ENCODE data around the gene FHIP2A.
"Not testable (repeated sequence)": the region's sequence is repeated elsewhere in the genome, so short reads cannot be mapped to it uniquely, and the experiment has no call there.

Gene FHIP2A

DNA sequence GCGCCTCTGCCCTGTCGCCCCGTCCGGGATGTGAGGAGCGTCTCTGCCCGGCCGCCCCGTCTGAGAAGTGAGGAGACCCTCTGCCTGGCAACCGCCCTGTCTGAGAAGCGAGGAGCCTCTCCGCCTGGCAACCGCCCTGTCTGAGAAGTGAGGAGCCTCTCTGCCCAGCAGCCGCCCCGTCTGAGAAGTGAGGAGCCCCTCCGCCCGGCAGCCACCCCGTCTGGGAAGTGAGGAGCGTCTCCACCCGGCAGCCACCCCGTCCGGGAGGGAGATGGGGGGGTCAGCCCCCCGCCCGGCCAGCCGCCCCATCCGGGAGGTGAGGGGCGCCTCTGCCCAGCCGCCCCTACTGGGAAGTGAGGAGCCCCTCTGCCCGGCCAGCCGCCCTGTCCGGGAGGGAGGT is 34.4 kb upstream of the FHIP2A start:
- H3K4me1 ChIP-seq (ENCODE audit: insufficient read depth, low read length); H3K27ac ChIP-seq (ENCODE audit: low read depth, low read length); H3K9ac ChIP-seq (ENCODE audit: low read depth, low read length); H3K36me3 ChIP-seq (ENCODE audit: insufficient read depth, low read length); H3K9me3 ChIP-seq (ENCODE audit: insufficient read depth, low read depth, low read length); H3K4me3 ChIP-seq (ENCODE audit: low read length); H3K27me3 ChIP-seq (ENCODE audit: insufficient read depth, low read length): not testable (repeated sequence)
- 95% methylated on average over 30 of the region's 30 CpGs for WGBS

DNA sequence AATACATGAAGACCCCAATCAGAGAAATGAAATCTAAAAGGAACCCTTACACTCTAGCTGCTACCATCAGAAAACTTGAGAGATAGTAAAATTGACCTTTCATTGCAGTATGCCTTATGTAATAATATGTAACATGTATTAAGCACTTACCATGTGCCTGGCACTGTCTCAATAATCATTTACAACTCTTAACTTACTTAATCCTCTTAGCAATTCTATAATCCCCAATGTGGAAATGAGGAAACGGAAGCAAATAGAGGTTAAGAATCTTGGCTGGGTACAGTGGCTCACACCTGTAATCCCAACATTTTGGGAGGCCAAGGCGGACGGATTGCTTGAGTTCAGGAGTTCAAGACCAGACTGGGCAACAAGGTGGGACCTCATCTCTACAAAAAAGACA is 29.8 kb upstream of the FHIP2A start:
- no peak overlapping the region for H3K27ac ChIP-seq (ENCODE audit: low read depth, low read length)
- H3K9me3 ChIP-seq (ENCODE audit: insufficient read depth, low read depth, low read length): no peaks in the 10 kb centered on the region
- 92% methylated on average over 3 of the region's 3 CpGs for WGBS
- H3K4me1 ChIP-seq (ENCODE audit: insufficient read depth, low read length): no peaks in the 10 kb centered on the region
- no peaks in the 10 kb centered on the region for H3K36me3 ChIP-seq (ENCODE audit: insufficient read depth, low read length)
- no peaks in the 10 kb centered on the region for H3K27me3 ChIP-seq (ENCODE audit: insufficient read depth, low read length)
- H3K9ac ChIP-seq (ENCODE audit: low read depth, low read length): no peak overlapping the region
- no peak overlapping the region for H3K4me3 ChIP-seq (ENCODE audit: low read length)

DNA sequence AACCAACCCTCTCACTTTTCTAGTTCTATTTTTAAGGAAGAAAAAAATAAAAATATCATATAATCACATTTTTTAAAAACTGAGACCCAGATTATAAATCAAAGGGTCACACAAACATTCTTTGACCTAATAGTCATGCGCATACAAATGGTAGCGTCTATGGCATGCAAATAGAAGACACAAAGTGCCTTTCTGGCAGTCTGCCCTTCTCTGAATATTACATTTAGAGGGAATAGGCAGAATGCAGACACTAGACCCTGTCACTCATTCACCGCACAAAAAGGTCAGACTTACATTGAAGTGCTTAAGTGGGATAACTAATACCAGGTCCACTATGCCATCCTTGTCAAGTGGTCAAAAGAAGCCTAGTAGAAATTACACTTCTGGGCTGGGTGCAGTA is 26.5 kb upstream of the FHIP2A start:
- WGBS: 92% methylated on average over 3 of the region's 3 CpGs
- Histone ChIP-seq H3K9me3 (ENCODE audit: insufficient read depth, low read depth, low read length) (no peaks in the 10 kb centered on the region), H3K27me3 (ENCODE audit: insufficient read depth, low read length) (no peaks in the 10 kb centered on the region), H3K4me3 (ENCODE audit: low read length) (no peak overlapping the region), H3K4me1 (ENCODE audit: insufficient read depth, low read length) (no peaks in the 10 kb centered on the region), H3K36me3 (ENCODE audit: insufficient read depth, low read length) (no peaks in the 10 kb centered on the region), H3K27ac (ENCODE audit: low read depth, low read length) (no peak overlapping the region), H3K9ac (ENCODE audit: low read depth, low read length) (no peak overlapping the region)

DNA sequence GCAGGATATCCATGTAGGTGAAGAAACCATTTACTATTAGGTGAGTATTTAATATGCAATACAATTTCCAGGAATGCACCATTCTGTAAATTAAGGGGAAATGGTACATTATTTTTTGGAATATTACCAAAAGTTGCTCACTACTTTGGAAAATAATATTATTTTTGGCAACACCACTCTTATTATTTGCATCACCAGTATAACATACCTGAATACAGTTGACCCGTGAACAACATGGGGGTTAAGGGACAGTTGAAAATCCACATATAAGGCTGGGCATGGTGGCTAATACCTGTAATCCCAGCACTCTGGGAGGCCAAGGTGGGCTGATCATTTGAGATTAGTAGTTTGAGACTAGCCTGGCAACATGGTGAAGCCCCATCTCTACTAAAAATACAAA is 21.2 kb upstream of the FHIP2A start:
- Histone ChIP-seq H3K36me3 (ENCODE audit: insufficient read depth, low read length) (no peaks in the 10 kb centered on the region), H3K4me3 (ENCODE audit: low read length) (no peak overlapping the region), H3K27ac (ENCODE audit: low read depth, low read length) (no peak overlapping the region), H3K9me3 (ENCODE audit: insufficient read depth, low read depth, low read length) (no peaks in the 10 kb centered on the region), H3K27me3 (ENCODE audit: insufficient read depth, low read length) (no peaks in the 10 kb centered on the region), H3K9ac (ENCODE audit: low read depth, low read length) (no peak overlapping the region), H3K4me1 (ENCODE audit: insufficient read depth, low read length) (no peaks in the 10 kb centered on the region)
- 70% methylated on average over 1 of the region's 1 CpG for WGBS

DNA sequence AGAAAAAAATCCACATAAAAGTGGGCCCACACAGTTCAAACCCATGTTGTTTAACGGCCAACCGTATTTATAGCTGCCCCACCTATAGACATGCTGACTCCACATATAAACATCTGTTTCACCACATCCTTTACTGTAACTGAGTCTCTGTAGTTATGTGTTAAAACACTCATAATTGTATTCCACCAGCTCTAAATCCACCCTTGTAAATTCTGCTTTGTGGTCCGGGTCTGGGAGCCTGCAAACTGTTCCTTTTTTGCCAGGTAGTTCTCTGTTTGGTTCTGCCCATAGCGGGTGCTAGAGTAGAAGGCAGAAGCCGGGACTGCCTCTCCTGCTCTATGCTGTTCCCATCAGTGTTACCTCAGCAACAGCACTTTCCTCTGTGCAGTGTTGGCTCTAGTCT is 20.2 kb upstream of the FHIP2A start:
- Histone ChIP-seq H3K9me3 (ENCODE audit: insufficient read depth, low read depth, low read length) (no peaks in the 10 kb centered on the region), H3K27ac (ENCODE audit: low read depth, low read length) (no peak overlapping the region), H3K27me3 (ENCODE audit: insufficient read depth, low read length) (no peaks in the 10 kb centered on the region), H3K36me3 (ENCODE audit: insufficient read depth, low read length) (no peaks in the 10 kb centered on the region), H3K4me1 (ENCODE audit: insufficient read depth, low read length) (no peaks in the 10 kb centered on the region), H3K4me3 (ENCODE audit: low read length) (no peak overlapping the region), H3K9ac (ENCODE audit: low read depth, low read length) (no peak overlapping the region)
- WGBS: 92% methylated on average over 5 of the region's 5 CpGs

DNA sequence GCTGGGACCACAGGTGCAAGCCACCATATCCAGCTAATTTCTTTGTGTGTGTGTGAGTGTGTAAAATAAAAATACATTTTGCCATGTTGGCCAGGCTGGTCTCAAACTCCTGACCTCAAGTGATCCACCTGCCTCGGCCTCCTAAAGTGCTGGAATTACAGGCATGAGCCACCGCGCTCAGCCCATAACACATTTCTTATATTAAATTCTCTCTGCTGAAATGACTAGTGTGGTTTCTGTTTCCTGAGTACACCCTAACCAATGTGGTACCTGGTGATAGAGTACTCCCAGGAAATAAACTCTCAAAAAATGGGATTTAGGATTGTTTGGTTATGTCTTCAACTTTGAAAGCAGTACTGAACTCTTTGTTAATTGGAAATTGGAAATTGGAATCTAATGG is 19.4 kb upstream of the FHIP2A start:
- Histone ChIP-seq H3K9ac (ENCODE audit: low read depth, low read length) (no peak overlapping the region), H3K27me3 (ENCODE audit: insufficient read depth, low read length) (no peaks in the 10 kb centered on the region), H3K36me3 (ENCODE audit: insufficient read depth, low read length) (no peaks in the 10 kb centered on the region), H3K27ac (ENCODE audit: low read depth, low read length) (no peak overlapping the region), H3K9me3 (ENCODE audit: insufficient read depth, low read depth, low read length) (no peaks in the 10 kb centered on the region), H3K4me1 (ENCODE audit: insufficient read depth, low read length) (no peaks in the 10 kb centered on the region), H3K4me3 (ENCODE audit: low read length) (no peak overlapping the region)
- WGBS: 100% methylated on average over 1 of the region's 3 CpGs

DNA sequence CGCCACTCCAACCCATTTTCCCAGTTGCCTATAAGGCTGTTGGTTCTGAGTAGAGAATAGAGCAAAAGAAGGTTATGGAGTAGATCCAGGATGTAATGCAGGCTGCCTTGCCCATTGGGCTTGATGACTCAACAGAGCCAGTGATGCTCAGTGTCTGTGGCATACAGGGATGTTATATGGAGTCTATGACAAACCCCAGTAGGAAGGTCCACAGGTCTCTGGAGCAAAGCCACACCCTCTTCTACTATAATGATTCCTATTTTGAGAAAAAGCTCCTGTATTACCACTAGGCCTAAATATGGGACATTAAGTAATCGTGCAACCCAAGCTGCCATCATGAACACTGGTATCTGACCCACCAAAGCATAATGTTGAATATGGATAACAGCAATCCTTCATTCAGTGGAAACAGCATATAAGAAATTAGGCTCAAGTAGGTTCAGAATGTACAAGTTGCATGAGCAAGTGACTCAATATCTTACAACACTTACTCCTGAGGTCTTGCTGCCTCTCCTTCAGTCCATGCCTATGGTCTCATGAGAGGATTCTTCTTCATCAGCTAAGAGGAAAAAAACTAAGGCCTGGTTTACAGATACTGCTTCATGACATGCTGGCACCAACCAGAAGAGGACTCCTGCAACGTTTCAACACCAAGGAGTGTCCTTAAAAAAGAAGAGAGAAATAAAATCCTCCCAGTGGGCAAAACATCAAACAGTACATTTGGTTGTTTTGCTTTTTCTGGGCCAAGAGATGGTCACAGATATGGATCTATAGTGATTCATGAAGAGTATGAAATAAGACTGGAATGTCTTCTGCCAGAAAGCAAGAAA is 14.8 kb upstream of the FHIP2A start:
- H3K9ac ChIP-seq (ENCODE audit: low read depth, low read length): no peak overlapping the region
- no peaks in the 10 kb centered on the region for H3K27me3 ChIP-seq (ENCODE audit: insufficient read depth, low read length)
- H3K9me3 ChIP-seq (ENCODE audit: insufficient read depth, low read depth, low read length): no peaks in the 10 kb centered on the region
- 81% methylated on average over 3 of the region's 3 CpGs for WGBS
- no peak overlapping the region for H3K27ac ChIP-seq (ENCODE audit: low read depth, low read length)
- no peaks in the 10 kb centered on the region for H3K4me1 ChIP-seq (ENCODE audit: insufficient read depth, low read length)
- H3K4me3 ChIP-seq (ENCODE audit: low read length): no peak overlapping the region
- no peaks in the 10 kb centered on the region for H3K36me3 ChIP-seq (ENCODE audit: insufficient read depth, low read length)

DNA sequence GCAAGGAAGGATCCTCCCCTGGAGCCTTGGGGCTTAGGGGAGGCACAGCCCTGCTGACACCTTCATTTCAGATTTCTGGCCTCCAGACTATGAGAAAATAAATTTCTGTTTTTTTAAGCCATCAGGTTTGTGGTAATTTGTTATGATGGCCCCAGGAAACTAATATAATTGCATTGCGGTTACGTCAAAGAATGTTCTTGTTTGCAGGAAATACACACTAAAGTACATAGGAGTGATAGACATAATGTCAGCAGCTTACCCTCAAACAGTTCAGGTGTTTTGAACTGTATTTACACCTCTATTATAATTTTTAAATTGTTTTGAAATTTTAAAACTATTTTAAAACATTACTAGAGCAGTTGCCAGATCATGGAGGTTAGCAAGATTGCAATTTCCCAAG is 12.6 kb upstream of the FHIP2A start:
- Histone ChIP-seq H3K4me3 (ENCODE audit: low read length) (no peak overlapping the region), H3K36me3 (ENCODE audit: insufficient read depth, low read length) (no peaks in the 10 kb centered on the region), H3K9me3 (ENCODE audit: insufficient read depth, low read depth, low read length) (no peaks in the 10 kb centered on the region), H3K27ac (ENCODE audit: low read depth, low read length) (no peak overlapping the region), H3K9ac (ENCODE audit: low read depth, low read length) (no peak overlapping the region), H3K4me1 (ENCODE audit: insufficient read depth, low read length) (no peaks in the 10 kb centered on the region), H3K27me3 (ENCODE audit: insufficient read depth, low read length) (no peaks in the 10 kb centered on the region)
- 100% methylated on average over 2 of the region's 2 CpGs for WGBS

DNA sequence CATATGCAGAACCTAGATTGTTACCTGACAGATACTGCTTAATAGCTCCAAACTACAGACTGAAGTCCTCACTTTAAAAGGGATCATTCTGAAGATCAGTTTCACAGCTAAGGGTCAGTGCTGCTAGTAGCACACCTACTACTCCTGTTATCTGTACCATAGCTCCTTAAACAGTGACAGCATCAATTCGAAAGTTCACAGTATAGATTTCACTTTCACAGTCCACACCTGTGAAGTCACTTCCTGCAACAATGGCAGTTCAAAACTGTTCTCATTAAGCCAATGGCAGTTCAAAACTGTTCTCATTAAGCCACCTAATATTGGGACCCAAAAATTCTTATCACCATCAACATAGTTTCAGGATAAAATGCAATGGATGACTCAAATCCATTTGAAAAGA is 10.7 kb upstream of the FHIP2A start:
- WGBS: 87% methylated on average over 1 of the region's 1 CpG
- Histone ChIP-seq H3K4me3 (ENCODE audit: low read length) (no peak overlapping the region), H3K9me3 (ENCODE audit: insufficient read depth, low read depth, low read length) (no peaks in the 10 kb centered on the region), H3K27me3 (ENCODE audit: insufficient read depth, low read length) (no peaks in the 10 kb centered on the region), H3K4me1 (ENCODE audit: insufficient read depth, low read length) (no peaks in the 10 kb centered on the region), H3K27ac (ENCODE audit: low read depth, low read length) (no peak overlapping the region), H3K9ac (ENCODE audit: low read depth, low read length) (no peak overlapping the region), H3K36me3 (ENCODE audit: insufficient read depth, low read length) (no peaks in the 10 kb centered on the region)

DNA sequence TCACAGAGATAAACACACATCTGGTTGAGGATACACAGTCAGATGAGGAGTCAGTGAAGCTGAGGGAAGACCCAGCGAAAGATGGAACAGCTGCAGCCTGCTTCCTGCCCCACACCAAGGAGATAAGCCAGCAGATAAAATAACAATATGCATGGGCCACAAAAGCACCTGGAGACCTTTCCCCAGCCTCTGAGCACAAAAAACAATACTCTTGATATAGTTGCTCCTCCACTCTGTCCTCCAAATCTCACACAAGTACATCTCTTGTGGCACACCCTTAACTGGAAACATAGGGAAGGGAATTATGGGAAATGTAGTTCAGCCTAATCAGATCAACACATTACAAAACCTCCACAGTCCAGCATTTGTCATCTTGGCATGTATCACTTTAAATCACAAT is 9.7 kb upstream of the FHIP2A start:
- H3K9ac ChIP-seq (ENCODE audit: low read depth, low read length): no peak overlapping the region
- 81% methylated on average over 1 of the region's 1 CpG for WGBS
- H3K4me3 ChIP-seq (ENCODE audit: low read length): no peak overlapping the region
- H3K4me1 ChIP-seq (ENCODE audit: insufficient read depth, low read length): no peaks in the 10 kb centered on the region
- H3K27ac ChIP-seq (ENCODE audit: low read depth, low read length): no peak overlapping the region
- no peaks in the 10 kb centered on the region for H3K36me3 ChIP-seq (ENCODE audit: insufficient read depth, low read length)
- no peaks in the 10 kb centered on the region for H3K9me3 ChIP-seq (ENCODE audit: insufficient read depth, low read depth, low read length)
- H3K27me3 ChIP-seq (ENCODE audit: insufficient read depth, low read length): no peaks in the 10 kb centered on the region

DNA sequence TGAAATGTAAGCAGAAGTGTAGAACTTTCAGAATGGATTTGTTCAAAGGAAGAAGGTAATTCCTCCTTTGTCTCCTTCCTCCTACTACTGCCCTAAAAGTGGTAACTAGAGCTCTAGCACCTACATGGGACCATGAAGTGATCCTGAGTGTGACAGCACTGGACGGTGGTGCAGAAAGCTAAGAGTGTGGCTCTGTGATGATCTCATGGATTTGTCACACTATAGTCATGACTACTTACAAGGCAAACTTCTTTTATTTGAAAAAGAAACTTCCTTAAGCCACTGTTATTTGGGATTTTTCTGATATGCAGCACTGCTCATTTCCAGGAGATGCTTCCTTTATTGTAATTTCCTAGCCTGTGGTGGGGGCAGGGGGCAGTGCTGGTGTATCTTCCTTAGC is 5.8 kb upstream of the FHIP2A start:
- Histone ChIP-seq H3K27me3 (ENCODE audit: insufficient read depth, low read length) (no peaks in the 10 kb centered on the region), H3K36me3 (ENCODE audit: insufficient read depth, low read length) (no peaks in the 10 kb centered on the region), H3K9me3 (ENCODE audit: insufficient read depth, low read depth, low read length) (no peaks in the 10 kb centered on the region), H3K9ac (ENCODE audit: low read depth, low read length) (no peak overlapping the region), H3K4me1 (ENCODE audit: insufficient read depth, low read length) (no peaks in the 10 kb centered on the region), H3K27ac (ENCODE audit: low read depth, low read length) (no peak overlapping the region), H3K4me3 (ENCODE audit: low read length) (no peak overlapping the region)
- 100% methylated on average over 1 of the region's 1 CpG for WGBS

DNA sequence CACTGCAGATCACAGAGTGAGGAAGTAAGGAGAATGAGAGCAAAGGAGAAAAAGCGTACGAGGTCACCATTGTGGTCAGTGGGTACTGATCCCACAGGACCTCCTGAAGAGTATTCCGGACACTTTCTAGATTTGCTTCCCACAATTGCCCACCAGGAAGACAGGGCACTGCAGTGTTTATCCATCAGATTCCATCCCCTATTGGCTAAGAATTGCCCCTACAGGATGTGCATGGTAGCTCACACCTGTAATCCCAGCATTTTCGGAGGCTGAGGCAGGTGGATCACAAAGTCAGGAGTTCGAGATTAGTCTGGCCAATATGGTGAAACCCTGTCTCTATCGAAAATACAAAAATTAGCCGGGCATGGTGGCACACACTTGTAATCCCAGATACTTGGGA is 5.3 kb upstream of the FHIP2A start:
- Histone ChIP-seq H3K27ac (ENCODE audit: low read depth, low read length) (no peak overlapping the region), H3K9me3 (ENCODE audit: insufficient read depth, low read depth, low read length) (no peaks in the 10 kb centered on the region), H3K9ac (ENCODE audit: low read depth, low read length) (no peak overlapping the region), H3K36me3 (ENCODE audit: insufficient read depth, low read length) (no peaks in the 10 kb centered on the region), H3K27me3 (ENCODE audit: insufficient read depth, low read length) (no peaks in the 10 kb centered on the region), H3K4me1 (ENCODE audit: insufficient read depth, low read length) (peaks cover 3% of the 10 kb centered on the region; the same call in 1 of the 2 replicates), H3K4me3 (ENCODE audit: low read length) (no peak overlapping the region)
- WGBS: 94% methylated on average over 7 of the region's 7 CpGs

Data from HUES64 (cell line).